WTC11 (cell line): Measurements from ENCODE around the gene UTF1.

ENCODE experiments used
- ATF3 ChIP-seq: sonication (generic); formaldehyde crosslinking; conservative IDR thresholded peaks from 2 replicates; pipeline ENCODE4 v1.8.1; 2022; ENCODE audit warnings: mild to moderate bottlenecking, missing genetic modification reagents
- CTCF ChIP-seq: fragments of 200-600 bp; IDR thresholded peaks from 2 replicates; pipeline ENCODE4 v1.8.0; 2022; ENCODE audit warnings: antibody characterized with exemption
- ESRRA ChIP-seq: sonication (generic); formaldehyde crosslinking; IDR thresholded peaks from 2 replicates; pipeline ENCODE4 v1.8.1; 2022; ENCODE audit warnings: mild to moderate bottlenecking, missing genetic modification reagents, borderline replicate concordance
- NR2C2 ChIP-seq: sonication (generic); formaldehyde crosslinking; IDR thresholded peaks from 2 replicates; pipeline ENCODE4 v1.8.0; 2022; ENCODE audit warnings: mild to moderate bottlenecking, missing genetic modification reagents
- USF2 ChIP-seq: sonication (generic); formaldehyde crosslinking; IDR thresholded peaks from 2 replicates; pipeline ENCODE4 v1.8.1; 2023; ENCODE audit warnings: mild to moderate bottlenecking, missing genetic modification reagents, moderate library complexity
- ZNF138 ChIP-seq: sonication (generic); formaldehyde crosslinking; conservative IDR thresholded peaks from 2 replicates; pipeline ENCODE4 v1.8.1; 2022; ENCODE audit warnings: mild to moderate bottlenecking, moderate library complexity, missing genetic modification reagents

- TF ChIP-seq ESRRA (no peak), NR2C2 (CRISPR knock-in tag) (no peak), CTCF (no peak), ATF3 (CRISPR knock-in tag) (no peak), USF2 (no peak), ZNF138 (CRISPR knock-in tag) (no peak)
Measured at GRCh38 chr10:133257489-133258065, 27.6 kb downstream of the UTF1 start.
